HepG2 (cell line): ENCODE results near the gene NHP2. TPM values are rescaled to one million over a fixed set of nuclear protein-coding genes. Genes with fewer than 3 reads are reported as not detected.
"Not testable (repeated sequence)": the region's sequence is repeated elsewhere in the genome, so short reads cannot be mapped to it uniquely, and the experiment has no call there.

Experiments used
- ATAC-seq: fragments of 200-7000 bp; cut with Tn5 transposase; 3 replicates; pipeline ENCODE4 v1.9.1; 2020; ENCODE audit warnings: mild to moderate bottlenecking, moderate library complexity
- BruUV-seq: library from RNA; stranded (reverse); fragments of 400-500 nt; replicated peaks from 2 replicates; lab custom pipeline; 2021; lab: Mats Ljungman, UMichigan
- CTCF ChIA-PET: fragments of 300-600 bp; formaldehyde crosslinking; extraction: SDS; loops from one replicate; lab custom pipeline; 2021; ENCODE audit warnings: low total read pairs, inconsistent platforms, low intra/inter-chr PET ratio; lab: Yijun Ruan, JAX
- POLR2A ChIA-PET: fragments of 350-600 bp; sonication (Branson Sonifier 250); formaldehyde crosslinking; loops from one replicate; lab custom pipeline; 2020; ENCODE audit warnings: antibody characterized with exemption, inconsistent platforms; lab: Yijun Ruan, JAX
- DNase-seq: peaks from one replicate; pipeline ENCODE4 v3.0.0-alpha.2; 2015; ENCODE audit warnings: low spot score
- FAIRE-seq: peaks from 3 replicates; lab custom pipeline; 2011; peaks lifted over from hg19 to GRCh38; lab: Jason Lieb, UNC
- H2AFZ ChIP-seq: one replicate; pipeline ENCODE4 v1.6.1; 2011; ENCODE audit warnings: low read length, inconsistent platforms
- H3K27ac ChIP-seq: fragments of 300-600 bp; 3 replicates; pipeline ENCODE4 v1.8.0; 2011; ENCODE audit warnings: mixed run types, mild to moderate bottlenecking, mixed read lengths, low read length, inconsistent platforms; ENCODE audit not compliant: insufficient read depth; ENCODE audit errors: extremely low read length
- H3K27me3 ChIP-seq, 2 experiments: fragments of 200-600 bp in 1 of 2; 2 replicates in 1 of 2; 3 replicates in 1 of 2; pipeline versions ENCODE4 v1.6.0 to v1.8.0; 2011; ENCODE audit warnings: low read length in 2 of 2, mild to moderate bottlenecking in 2 of 2, moderate library complexity in 2 of 2, inconsistent platforms in 1 of 2; ENCODE audit not compliant: insufficient read depth in 2 of 2, control insufficient read depth in 1 of 2
- H3K36me3 ChIP-seq, 2 experiments: fragments of 200-600 bp in 1 of 2; replicated peaks in 1 of 2; 2 replicates in 1 of 2; 3 replicates in 1 of 2; pipeline versions ENCODE4 v1.5.1 to v1.8.0; 2011; ENCODE audit warnings: low read length in 2 of 2, inconsistent platforms in 1 of 2; ENCODE audit not compliant: insufficient read depth in 2 of 2, control insufficient read depth in 1 of 2
- H3K4me1 ChIP-seq: 2 replicates; pipeline ENCODE4 v1.5.1; 2012; ENCODE audit warnings: low read length, inconsistent platforms; ENCODE audit not compliant: insufficient read depth
- H3K4me2 ChIP-seq: 2 replicates; pipeline ENCODE4 v1.6.0; 2011; ENCODE audit warnings: low read depth, low read length, inconsistent platforms
- H3K4me3 ChIP-seq, 3 experiments: fragments of 200-600 bp in 1 of 3; sonication (generic), shearing (Covaris generic) in 1 of 3; replicated peaks in 1 of 3; 2 replicates each; pipeline ENCODE4 v1.5.1; 2011 to 2016; ENCODE audit warnings: low read length in 3 of 3, inconsistent platforms in 2 of 3, low read depth in 2 of 3, mild to moderate bottlenecking in 2 of 3, control low read depth in 1 of 3, mixed read lengths in 1 of 3; ENCODE audit not compliant: insufficient read depth in 1 of 3
- H3K79me2 ChIP-seq: one replicate; pipeline ENCODE4 v1.6.1; 2011; ENCODE audit warnings: low read length, inconsistent platforms; ENCODE audit not compliant: insufficient read depth
- H3K9ac ChIP-seq: 2 replicates; pipeline ENCODE4 v1.6.0; 2011; ENCODE audit warnings: mild to moderate bottlenecking, low read depth, low read length, inconsistent platforms; ENCODE audit not compliant: insufficient read depth
- H3K9me3 ChIP-seq: 2 replicates; pipeline ENCODE4 v1.5.1; 2012; ENCODE audit warnings: mild to moderate bottlenecking, low read length
- H4K20me1 ChIP-seq: 2 replicates; pipeline ENCODE4 v1.6.0; 2011; ENCODE audit warnings: inconsistent platforms, mild to moderate bottlenecking, low read length, moderate library complexity; ENCODE audit not compliant: insufficient read depth
- GATAD2A ChIP-seq: IDR thresholded peaks from 2 replicates; pipeline ENCODE4 v1.6.1; 2016
- ZNF263 ChIP-seq: sonication (generic); formaldehyde crosslinking; IDR thresholded peaks from 2 replicates; pipeline ENCODE4 v1.4.0; 2020; ENCODE audit warnings: missing genetic modification reagents
- WGBS: methylation state at CpG from one replicate; pipeline ENCODE4 v1.1.6; 2017; ENCODE audit warnings: low lambda C conversion rate; 5-methylcytosine and 5-hydroxymethylcytosine counted together
- in situ Hi-C: cut with HindIII; loops from 2 replicates; pipeline ENCODE4 v1.10.0; 2017; ENCODE audit warnings: low pct_unique_long_range_greater_than_20kb; ENCODE audit not compliant: extremely low pct_ligation_motif_present
- intact Hi-C: fragments of 100-400 bp; cut with micrococcal nuclease; formaldehyde crosslinking; loops from one replicate; pipeline ENCODE4 v1.10.0; 2022; ENCODE audit not compliant: unreplicated experiment
- polyA plus RNA-seq, 8 experiments: library from polyadenylated mRNA; depleted of rRNA in 3 of 8; stranded (reverse) in 7 of 8; unstranded in 1 of 8; fragments of >200 nt; fragmentation: Illumina TruSeq in 4 of 8; extraction: Trizol in 4 of 8; gene quantifications; 2 replicates each; pipeline versions ENCODE4 v1.2.1 to v1.2.3, GENCODE V29; 2011 to 2016; ENCODE audit warnings: low read depth in 4 of 8, missing spikeins in 1 of 8, mixed read lengths in 1 of 8; ENCODE audit not compliant: insufficient read depth in 1 of 8
- total RNA-seq, 5 experiments: library from RNA; depleted of rRNA; stranded (reverse); fragments of >200 nt; fragmentation: Illumina TruSeq; extraction: Trizol; gene quantifications; 2 replicates each; pipeline ENCODE4 v1.2.3, GENCODE V29; 2016; ENCODE audit warnings: low read depth in 1 of 5

NHP2 gene
- total and polyA plus RNA-seq, 2 of the 13 experiments (the other 11 are each of a cell fraction or from before 2014, with no cell fraction given): 56.2 to 96.1 TPM

DNA sequence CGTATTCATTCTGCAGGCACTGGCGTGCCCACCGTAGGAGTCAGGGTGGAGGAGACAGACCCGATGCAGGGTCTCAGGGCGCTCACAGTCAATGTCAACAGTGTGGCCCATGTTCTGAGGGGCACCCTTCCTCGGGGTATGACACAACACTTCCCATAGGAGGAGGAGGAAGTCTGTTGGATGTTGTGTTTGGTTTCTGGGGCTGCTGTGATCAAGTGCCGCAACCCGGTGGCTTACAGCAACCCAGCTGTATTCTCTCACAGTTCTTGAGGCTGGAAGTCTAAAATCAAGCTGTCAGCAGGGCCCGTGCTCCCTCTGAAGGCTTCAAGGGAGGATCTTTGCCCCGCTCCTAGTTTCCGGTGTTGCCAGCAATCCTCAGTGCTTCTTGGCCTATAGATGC, 45.0 kb upstream of the NHP2 start:
- peaks cover 24% of the 10 kb centered on the region for H3K4me1 ChIP-seq
- no peak overlapping the region for H3K4me2 ChIP-seq
- no peak for DNase-seq
- ChIA-PET CTCF (no interaction called here), POLR2A (no interaction called here)
- no peak for FAIRE-seq
- no peak overlapping the region for H2AFZ ChIP-seq
- no peaks in the 10 kb centered on the region for H3K9me3 ChIP-seq
- no peak for ATAC-seq
- 50% methylated on average over 5 of the region's 11 CpGs for WGBS
- no peak for TF ChIP-seq GATAD2A (CRISPR knock-in tag)
- peak; percentile 26; the same call in 1 of the 2 replicates for TF ChIP-seq ZNF263
- in situ Hi-C loops (no loop called here), intact Hi-C loops (no loop called here)
- no peaks in the 10 kb centered on the region for H3K79me2 ChIP-seq
- H3K27ac ChIP-seq: no peak overlapping the region
- no TSS peak for BruUV-seq
- no peak overlapping the region for H3K4me3 ChIP-seq
- no peak overlapping the region for H3K9ac ChIP-seq
- no peaks in the 10 kb centered on the region for H4K20me1 ChIP-seq
- no peaks in the 10 kb centered on the region for H3K36me3 ChIP-seq
- peaks cover 0 to 22% of the 10 kb centered on the region in 2 experiments; a peak in 3 of 5 replicates for H3K27me3 ChIP-seq

DNA sequence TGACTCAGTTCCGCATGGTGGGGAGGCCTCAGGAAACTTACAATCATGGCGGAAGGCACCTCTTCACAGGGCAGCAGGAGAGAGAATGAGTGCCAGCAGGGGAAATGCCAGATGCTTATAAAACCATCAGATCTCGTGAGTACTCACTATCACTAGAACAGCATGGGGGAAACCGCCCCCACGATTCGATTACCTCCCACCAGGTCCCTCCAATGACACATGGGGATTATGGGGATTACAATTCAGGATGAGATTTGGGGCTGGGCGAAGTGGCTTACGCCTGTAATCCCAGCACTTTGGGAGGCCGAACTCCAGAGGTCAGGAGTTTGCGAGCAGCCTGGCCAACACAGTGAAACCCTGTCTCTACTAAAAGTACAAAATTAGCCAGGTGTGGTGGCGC, 44.5 kb upstream of the NHP2 start:
- H2AFZ ChIP-seq, H3K9ac ChIP-seq, H3K36me3 ChIP-seq, BruUV-seq, H3K4me2 ChIP-seq, ATAC-seq, POLR2A ChIA-PET, FAIRE-seq, CTCF ChIA-PET, H3K9me3 ChIP-seq, DNase-seq, H3K79me2 ChIP-seq, H3K4me3 ChIP-seq, intact Hi-C loops, in situ Hi-C loops, H4K20me1 ChIP-seq, H3K27ac ChIP-seq: not testable (repeated sequence)
- Histone ChIP-seq H3K4me1 (peaks cover 24% of the 10 kb centered on the region), H3K27me3 (peaks cover 0 to 25% of the 10 kb centered on the region in 2 experiments; a peak in 3 of 5 replicates)
- 64% methylated on average over 9 of the region's 11 CpGs for WGBS
